C4-2B (cell line): ENCODE results near the gene FAM25C.
"Not testable (repeated sequence)": the region's sequence is repeated elsewhere in the genome, so short reads cannot be mapped to it uniquely, and the experiment has no call there.

Experiments used
- CTCF ChIP-seq: fragments of 450-650 bp; conservative IDR thresholded peaks from 2 replicates; pipeline ENCODE4 v1.5.1; 2017; ENCODE audit warnings: mild to moderate bottlenecking
- ZFX ChIP-seq: fragments of 450-650 bp; IDR thresholded peaks from 2 replicates; pipeline ENCODE4 v1.6.1; 2017

GRCh38 chr10:47959677-47960076 is 39.9 kb downstream of the FAM25C start:
- not testable (repeated sequence) for TF ChIP-seq CTCF, ZFX
